ENCODE measurements around the gene GPA33.

The GPA33 gene

GRCh38 chr1:167090314-167090942 lies at the start of gene GPA33:
TSS of gene GPA33 (minus strand) at chr1:167090377. CDS start at chr1:167090287, 90 bp downstream.
- no peak for DNase-seq (ENCODE audit: low spot score)

GRCh38 chr1:167138703-167139102 lies 48.5 kb upstream of the GPA33 start:
- DNase-seq (ENCODE audit: low spot score) = no peak

DNA sequence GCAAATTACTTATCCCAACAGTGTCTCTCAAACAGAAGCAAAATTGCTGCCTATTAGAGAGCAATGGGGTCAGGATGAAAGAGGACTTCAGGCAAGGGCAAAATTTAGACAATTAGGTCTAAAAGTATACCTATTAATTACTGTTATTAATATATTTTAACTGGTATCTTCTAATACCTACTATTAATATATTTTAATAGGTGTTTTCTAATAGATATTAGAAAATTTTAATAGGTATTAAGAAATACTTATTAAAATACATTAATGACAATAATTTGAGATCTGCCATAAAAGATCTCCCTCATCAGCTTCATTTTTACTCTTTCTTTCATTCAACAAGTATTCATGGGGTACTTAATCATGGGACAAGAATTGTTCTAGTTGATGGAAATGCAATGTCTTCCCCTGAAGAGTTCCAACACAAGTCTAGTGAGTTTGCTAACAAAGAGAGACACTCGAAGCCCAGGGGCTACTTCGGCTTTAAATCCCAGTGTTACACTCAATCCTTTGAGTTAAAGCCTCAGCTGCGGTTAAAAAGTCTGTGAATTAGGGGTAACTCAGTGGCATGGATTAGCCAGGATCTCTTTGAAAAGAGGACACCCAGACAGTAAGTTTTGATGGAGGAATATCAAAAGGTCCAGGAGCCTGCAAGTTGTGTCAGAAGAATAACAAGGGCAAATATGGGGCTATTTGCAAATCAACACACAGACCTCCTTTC lies 47.8 kb upstream of the GPA33 start:
- DNase-seq (ENCODE audit: low spot score) = no peak

DNA sequence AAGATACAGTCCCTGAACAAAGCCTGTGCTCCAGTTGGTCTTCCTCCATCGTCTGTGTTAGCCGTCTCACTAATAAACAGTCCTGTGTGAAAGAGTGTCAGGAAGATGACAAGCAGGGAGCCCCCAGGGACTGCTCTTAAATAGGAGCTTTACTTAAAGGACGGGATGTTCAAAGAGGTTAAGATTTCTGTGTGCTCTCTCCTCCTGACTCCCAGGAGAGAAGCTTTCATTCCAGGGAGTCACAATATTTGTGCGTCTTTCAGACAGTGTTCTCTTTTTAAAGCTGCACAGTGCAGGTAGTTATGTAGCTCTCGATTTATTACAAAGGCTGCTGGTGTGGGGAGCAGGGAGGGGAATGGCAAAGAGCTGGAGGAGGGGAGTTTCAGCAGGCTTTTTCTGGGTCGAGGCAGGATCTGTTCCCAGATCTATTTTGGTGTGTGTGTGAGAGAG lies 47.2 kb upstream of the GPA33 start:
- DNase-seq (ENCODE audit: low spot score) = no peak

GRCh38 chr1:167136806-167137205 lies 46.6 kb upstream of the GPA33 start:
- DNase-seq (ENCODE audit: low spot score) = no peak

- no peak for DNase-seq (ENCODE audit: low spot score)
These were observed 46.0 kb upstream of the GPA33 start for GRCh38 chr1:167136191-167136614.

- no peak for DNase-seq (ENCODE audit: low spot score)
These were observed 45.2 kb upstream of the GPA33 start for GRCh38 chr1:167135281-167135840.

- DNase-seq (ENCODE audit: low spot score) = no peak
These were observed 42.3 kb upstream of the GPA33 start for GRCh38 chr1:167132301-167133010.

GRCh38 chr1:167130829-167131510 lies 40.8 kb upstream of the GPA33 start:
- DNase-seq (ENCODE audit: low spot score) = no peak

- DNase-seq (ENCODE audit: low spot score) = no peak
These were observed 38.4 kb upstream of the GPA33 start for GRCh38 chr1:167128261-167129227.

- DNase-seq (ENCODE audit: low spot score) = no peak
These were observed 37.5 kb upstream of the GPA33 start for GRCh38 chr1:167127661-167128060.

GRCh38 chr1:167127236-167127635 lies 37.1 kb upstream of the GPA33 start:
- no peak for DNase-seq (ENCODE audit: low spot score)

DNA sequence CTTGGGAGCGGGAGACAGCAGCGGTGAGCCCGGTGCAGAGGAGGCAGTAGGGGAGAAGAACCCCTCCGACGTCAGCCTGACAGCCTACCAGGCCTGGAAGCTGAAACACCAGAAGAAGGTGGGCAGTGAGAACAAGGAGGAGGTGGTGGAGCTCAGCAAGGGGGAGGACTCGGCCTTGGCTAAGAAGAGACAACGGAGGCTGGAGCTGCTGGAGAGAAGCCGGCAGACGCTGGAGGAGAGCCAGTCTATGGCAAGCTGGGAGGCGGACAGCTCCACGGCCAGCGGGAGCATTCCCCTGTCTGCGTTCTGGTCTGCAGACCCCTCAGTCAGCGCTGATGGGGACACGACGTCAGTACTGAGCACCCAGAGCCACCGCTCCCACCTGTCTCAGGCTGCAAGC lies 36.6 kb upstream of the GPA33 start:
- DNase-seq (ENCODE audit: low spot score) = no peak

GRCh38 chr1:167126317-167126716 lies 36.1 kb upstream of the GPA33 start:
- DNase-seq (ENCODE audit: low spot score) = no peak

- no peak for DNase-seq (ENCODE audit: low spot score)
These were observed 32.4 kb upstream of the GPA33 start for GRCh38 chr1:167122568-167122967.

- DNase-seq (ENCODE audit: low spot score) = no peak
These were observed 31.9 kb upstream of the GPA33 start for GRCh38 chr1:167122121-167122480.

GRCh38 chr1:167121375-167122120 lies 31.4 kb upstream of the GPA33 start:
- no peak for DNase-seq (ENCODE audit: low spot score)

DNA sequence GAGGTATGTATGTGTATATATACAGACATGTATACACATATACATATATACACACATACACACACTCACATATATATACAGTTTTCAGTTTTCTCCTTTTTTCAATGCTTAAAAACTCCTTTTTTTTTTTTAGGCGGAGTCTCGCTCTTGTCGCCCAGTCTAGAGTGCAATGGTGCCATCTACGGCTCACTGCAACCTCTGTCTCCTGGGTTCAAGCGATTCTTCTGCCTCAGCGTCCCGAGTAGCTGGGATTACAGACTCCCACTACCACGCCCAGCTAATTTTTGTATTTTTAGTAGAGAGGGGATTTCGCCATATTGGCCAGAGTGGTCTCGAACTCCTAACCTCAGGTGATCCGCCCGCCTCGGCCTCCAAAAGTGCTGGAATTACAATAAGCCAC lies 30.7 kb upstream of the GPA33 start:
- DNase-seq (ENCODE audit: low spot score) = no peak

- DNase-seq (ENCODE audit: low spot score) = no peak
These were observed 29.5 kb upstream of the GPA33 start for GRCh38 chr1:167119696-167120095.

GRCh38 chr1:167118188-167118587 lies 28.0 kb upstream of the GPA33 start:
- DNase-seq (ENCODE audit: low spot score) = no peak
